HG02623 (cell line): ENCODE results near the gene BMPR1B.

Experiments
- ATAC-seq: cut with Tn5 transposase; IDR thresholded peaks from one replicate; pipeline ENCODE4 v1.9.1; 2021; ENCODE audit warnings: moderate library complexity; ENCODE audit not compliant: unreplicated experiment

BMPR1B gene

DNA sequence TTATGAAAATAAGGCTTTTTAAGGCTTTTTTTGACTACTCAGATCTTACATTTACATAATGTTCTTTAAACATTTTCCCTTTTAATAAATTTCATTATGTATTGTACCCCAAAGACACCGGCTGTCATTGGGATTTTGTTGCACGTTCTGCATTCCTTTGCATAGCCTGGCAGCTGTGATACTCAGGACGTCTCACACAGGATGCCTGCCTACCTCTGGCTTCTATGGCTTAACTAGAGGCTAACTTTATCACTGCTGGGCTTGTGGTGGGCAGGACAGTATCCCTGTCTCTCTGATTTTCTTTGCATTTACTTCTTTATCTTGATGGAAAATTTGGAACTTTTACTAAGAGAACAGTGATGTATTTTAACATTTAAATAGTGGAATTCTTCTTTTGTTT lies 147.8 kb downstream of the BMPR1B start:
- ATAC-seq = no peak

DNA sequence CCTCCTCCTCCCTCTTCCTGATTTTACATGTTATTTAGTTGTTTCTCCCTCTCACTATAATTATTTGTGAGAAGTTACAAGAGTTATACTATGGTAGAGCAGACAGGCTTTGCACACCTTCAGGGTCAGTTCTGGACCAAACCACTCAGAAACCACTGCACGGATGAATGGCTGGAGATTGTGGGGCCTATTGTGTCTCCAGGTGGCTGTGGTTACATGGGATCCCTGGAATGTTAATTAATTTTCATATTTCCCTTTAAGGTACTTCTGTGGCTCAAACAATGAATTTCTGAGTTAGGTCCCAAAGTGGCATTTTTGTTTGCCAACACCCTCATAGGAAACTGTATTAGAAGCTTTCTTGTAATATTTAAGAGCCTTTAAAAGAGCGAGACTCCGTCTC lies 151.9 kb downstream of the BMPR1B start:
- no peak for ATAC-seq

DNA sequence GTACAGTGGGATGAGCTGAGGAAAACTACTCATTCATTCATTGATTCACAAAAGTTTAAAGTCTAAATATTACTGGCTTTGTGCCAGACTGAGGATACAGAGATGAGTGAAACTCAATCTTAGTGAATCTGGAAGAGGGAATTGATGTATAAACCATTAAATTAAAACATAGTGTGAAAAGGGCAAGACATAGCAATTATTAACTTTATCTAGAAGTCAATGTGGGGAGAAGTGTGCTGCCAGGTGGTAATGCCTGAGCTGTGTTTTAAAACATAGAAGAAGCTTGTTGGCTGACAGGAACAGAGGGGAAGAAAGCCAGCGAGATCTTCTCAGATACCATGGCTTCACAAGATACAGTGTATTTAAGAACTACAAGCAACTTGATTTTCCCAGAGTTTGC lies 153.4 kb downstream of the BMPR1B start:
- no peak for ATAC-seq

DNA sequence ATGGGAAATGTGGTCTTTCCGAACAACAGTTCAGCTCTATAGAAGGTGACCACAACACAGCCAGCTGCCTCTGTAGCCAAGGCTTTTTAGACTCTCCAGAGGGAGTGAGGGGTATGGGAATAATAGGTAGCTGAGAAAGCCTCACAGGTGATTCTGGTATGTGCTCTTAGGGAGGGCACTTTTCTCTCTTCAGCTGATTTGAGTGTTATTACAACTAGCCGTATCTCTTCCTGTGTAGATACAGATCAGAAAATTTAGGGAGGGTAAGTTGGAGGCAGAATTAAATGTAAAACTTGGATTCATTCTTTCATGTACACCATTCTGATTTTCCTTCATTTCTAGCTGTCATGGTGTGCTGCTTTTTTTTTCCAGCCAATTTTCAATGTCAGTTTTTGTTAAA lies 154.9 kb downstream of the BMPR1B start:
- ATAC-seq = no peak

DNA sequence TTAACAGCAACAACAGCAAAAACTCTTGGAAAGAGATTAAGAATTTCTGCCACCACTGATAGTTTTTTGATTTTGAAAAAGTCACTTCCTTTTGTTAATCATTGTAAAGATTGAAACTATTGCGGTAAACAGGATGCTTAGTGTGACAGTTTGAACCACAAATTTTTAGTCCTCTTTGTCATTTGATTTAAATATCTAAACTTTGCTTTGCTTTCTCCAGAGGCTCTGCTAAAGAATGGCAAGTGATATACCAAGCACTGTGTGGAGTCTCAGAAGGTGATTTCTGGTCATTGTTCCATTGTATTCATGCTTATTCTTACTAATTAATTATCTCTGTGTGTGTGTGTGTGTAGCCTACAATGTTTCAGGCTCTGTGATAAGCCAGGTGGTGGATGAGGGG lies 155.6 kb downstream of the BMPR1B start:
- peak; percentile 68 for ATAC-seq

DNA sequence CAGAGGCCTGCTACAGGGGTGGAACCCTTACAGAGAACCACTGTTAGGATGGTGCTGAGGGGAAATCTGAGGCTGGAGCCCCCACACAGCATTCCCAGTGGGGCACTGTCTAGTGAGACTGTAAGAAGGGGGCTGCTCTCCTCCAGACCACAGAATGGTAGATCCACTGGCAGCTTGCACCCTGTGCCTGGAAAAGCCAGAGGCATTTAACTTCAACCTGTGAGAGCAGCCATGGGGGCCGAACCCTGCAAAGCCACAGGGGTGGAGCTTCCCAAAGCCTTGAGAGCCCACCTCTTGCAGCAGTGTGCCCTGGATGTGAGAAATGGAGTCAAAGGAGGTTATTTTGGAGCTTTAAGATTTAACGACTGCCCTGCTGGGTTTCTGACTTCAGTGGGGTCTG lies 159.4 kb downstream of the BMPR1B start:
- no peak for ATAC-seq

DNA sequence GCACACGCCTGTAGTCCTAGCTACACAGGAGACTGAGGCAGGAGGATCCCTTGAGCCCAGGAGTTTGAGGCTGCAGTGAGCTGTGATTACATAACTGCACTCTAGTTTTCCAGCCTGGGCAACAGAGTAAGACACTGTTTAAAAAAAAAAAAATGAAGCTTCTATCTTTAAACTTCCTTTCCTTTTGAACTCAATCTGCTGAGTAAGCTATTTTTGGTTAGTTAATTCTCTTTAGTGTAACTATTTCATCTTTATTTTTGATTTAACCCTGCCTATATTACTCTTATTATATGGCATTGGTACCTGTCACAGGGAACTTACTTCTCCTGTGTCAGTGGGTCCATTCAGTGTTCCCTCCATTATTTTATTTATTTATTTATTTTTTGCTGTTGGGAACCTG lies 160.8 kb downstream of the BMPR1B start:
- ATAC-seq = no peak

DNA sequence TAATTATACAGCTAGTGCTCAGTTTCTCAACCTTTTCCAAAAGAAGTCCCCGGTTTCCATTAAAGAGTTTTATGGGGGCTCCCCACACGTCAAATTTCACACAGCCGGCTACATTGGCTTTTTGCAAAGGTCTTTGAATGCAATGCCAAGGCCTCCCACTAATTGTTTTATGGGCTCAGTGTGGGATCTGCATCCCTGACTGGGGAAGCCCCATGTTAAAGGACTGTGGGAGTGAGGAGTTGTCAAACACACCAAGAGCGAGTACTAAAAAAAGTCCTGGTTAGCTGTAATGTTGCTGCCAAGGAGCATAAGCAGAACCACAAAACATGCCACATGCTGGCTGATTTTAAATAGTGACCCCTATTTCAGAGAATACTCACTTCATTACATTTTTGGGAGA lies 162.6 kb downstream of the BMPR1B start:
- ATAC-seq = no peak

DNA sequence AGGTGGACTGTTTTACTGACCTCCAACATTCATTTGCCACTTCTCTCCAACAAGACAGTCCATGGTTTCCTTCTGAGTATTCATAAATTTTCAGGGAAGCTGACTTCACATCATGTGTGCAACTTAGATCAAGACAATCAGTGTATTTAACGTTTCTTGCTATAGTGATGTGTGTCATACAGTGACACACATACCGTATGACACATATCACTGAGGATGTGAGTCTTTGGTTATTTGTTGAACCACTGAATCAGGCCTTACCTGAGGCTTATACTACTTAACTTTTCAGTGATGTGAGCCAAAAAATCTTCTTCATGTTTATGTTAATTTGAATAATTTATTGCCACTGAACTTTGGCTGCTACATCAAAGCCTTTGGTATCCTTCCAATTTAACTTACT lies 166.8 kb downstream of the BMPR1B start:
- ATAC-seq = no peak

DNA sequence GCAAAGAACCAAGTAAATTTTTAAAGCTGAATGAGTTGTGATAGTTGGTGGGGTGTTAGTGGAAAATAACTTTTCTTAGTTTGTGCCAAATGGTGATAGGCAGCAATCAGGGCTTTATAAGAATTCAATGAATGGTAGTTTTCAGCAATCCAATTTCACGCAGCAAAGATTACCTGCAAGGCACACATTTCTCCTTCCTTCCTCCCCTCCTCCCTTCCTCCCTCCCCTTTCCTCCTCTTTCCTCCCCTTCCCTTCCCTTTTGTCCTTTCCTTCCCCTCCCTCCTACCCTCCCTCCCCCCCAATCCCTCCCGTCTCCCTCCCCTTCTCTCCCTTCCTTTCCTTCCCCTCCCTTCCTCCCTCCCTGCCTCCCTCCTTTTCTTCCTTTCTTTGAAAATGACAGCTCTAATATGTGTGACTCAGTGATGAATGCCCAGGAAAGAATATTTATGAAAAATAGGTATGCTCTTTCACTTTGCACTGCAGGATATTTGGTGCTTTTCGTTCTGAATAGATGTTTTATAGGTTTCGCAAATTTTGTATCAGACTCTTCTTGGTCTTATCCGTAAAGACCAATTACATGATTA lies 168.1 kb downstream of the BMPR1B start:
- no peak for ATAC-seq

DNA sequence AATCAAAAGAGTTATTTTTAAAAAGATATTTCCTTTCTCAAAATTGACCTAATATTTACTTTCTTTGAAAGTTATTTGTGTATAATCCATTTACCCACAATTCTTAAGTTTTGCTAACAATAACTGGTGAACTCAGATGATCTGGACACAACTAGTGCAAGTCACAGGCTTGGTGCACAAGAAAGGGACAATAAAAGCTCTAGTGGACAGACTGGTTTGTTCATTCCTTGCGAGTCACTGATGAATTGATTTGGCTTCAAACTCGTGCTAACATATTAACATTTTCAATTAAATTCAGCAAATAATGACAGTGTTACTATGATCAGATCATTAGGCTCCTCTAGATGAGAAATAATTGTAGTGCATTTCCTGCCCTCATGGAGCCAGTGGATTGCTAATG lies 169.2 kb downstream of the BMPR1B start:
- ATAC-seq = no peak

DNA sequence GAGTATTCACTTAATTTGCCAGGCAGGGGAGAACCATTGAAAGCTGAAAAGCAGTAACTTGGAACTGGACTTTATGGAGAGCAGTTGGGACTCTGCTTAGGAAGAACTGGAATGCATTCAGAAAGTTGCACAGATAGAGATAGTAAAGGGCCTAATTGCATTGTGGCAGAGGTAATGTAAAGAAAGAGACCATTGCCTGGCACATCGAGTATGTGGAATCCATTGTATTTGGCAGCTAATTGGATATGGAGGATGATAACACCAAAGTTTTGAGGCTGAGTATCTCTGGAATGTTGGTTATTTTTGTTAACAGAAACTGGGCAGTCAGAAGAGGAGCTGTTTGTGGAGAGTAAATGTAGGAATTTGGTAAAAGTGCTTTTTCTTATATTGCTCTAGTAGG lies 169.9 kb downstream of the BMPR1B start:
- no peak for ATAC-seq

DNA sequence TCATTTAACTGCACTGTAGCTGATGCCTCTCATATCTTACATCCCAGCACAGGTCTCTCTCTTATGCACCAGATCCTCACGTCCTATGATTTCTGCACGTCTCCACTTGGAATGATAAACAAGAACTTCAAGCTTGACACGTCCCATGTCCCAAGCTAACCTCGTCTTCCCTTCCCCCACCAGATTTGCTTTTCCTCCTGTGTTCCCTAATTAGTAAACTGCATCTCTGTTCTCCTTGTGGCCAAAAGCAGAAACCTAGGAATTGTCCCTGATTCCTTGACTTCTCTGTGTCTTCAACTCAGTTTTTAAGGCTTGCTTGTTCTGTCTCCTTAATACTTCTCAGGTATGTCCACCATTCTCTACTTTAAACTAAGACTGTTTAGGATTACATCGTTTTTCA lies 171.9 kb downstream of the BMPR1B start:
- ATAC-seq = no peak

DNA sequence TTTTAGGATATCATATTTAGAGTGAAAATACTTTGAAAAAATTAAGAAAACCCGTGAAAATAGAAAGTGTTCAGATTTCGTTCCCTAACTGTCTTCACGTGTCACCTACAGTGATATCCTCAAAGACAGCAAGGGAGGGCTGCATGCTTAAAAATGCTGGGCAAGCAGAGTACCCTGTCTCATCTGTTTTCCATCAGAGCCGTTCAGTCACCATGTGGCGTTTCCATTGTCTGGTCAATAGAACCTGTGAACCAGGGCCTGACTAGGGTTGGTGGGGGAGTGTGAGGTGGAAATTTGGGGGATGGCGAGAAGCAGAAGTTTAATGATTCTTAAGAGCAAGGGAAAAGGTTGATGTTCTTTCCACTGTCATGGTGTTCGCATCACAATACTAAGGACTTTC lies 173.9 kb downstream of the BMPR1B start:
- no peak for ATAC-seq

DNA sequence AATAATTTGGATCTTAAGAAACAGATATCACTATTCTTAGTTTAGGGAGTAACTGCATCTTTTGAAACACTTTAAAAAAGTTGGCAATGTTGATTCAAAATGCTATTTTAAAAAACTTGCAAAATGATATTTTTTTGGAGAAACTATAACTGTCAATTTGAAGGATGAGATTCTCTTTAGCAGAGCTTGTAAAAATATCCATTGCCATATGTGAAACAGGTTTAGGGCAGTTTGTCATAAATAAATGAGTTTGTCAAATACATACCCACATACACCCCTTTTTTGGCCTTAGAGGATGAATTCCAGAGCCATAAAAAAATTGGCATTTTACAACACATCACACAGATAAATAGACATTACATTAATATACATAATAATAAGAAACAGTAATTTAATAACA lies 174.6 kb downstream of the BMPR1B start:
- no peak for ATAC-seq

DNA sequence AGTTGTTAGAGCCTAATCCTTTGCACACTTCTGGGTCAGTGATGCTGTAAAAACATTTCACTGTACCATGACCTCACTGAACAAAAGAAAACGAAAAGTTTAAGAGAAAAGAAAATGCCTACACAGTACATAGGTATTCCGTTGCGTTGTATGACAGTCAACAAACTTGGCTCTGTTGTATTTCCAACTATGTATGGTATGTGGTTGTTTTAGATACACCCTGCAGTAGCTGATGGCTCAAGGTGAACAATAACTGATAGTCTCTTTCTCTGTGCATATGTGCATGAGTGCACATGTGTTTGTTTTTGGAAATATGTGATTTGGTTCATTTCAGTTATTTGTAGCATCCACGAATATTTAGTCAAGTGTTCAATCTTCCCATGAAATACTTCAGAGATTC lies 176.0 kb downstream of the BMPR1B start:
- no peak for ATAC-seq

DNA sequence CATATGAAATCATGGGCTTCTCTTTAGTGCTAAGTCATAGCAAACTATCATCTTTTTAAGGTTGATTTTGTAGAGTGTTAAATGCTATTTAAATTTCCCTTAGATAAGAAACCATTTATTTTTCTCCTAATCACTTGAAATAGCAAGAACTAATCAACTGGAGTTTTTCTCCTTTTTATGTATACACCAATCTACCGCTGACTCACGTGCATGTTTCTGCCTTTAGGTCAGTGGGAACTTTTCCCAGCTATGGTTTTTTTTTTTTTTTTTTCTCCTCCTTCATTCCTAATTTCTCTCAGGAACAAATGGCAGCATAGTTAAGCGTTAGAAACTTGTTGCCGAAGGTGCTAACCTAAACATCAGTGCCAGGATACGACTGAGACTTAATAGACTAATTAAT lies 176.4 kb downstream of the BMPR1B start:
- ATAC-seq = no peak

DNA sequence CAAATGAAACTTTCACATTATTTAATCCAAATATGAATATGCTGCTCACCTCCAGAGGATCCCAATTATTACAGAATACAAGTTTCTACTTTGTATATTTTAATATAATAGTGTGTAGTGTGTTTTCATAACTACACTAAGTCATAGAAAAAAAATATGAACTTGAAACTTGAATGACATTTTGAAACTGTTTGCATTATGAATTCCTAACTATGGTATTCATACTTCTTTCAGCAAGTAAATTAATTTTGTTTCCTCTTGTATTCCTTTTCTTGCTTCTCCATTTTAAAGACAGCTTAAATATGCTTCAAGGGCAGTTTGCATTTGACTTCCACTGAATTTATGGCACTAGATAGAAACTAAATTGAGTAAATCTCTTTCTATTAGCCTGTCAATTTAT lies 177.1 kb downstream of the BMPR1B start:
- no peak for ATAC-seq

DNA sequence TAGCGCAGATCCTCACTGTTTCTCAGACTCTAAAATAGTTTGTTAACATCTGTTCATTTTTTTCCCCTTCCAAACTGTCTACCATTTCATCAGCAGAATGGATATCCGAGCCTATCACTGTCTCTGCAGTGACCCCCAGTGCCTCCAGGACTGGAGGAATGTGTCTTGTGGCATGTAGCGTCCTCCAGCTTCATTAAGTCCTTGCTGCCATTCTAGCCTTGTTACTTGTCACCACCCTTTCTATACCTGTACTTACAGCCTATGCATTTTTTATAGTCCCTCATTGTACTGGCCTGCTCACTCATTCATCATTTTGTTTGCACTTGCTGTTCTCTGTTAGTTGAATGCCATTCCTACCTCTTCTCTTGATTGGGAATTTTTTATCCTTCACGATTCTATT lies 179.1 kb downstream of the BMPR1B start:
- no peak for ATAC-seq

DNA sequence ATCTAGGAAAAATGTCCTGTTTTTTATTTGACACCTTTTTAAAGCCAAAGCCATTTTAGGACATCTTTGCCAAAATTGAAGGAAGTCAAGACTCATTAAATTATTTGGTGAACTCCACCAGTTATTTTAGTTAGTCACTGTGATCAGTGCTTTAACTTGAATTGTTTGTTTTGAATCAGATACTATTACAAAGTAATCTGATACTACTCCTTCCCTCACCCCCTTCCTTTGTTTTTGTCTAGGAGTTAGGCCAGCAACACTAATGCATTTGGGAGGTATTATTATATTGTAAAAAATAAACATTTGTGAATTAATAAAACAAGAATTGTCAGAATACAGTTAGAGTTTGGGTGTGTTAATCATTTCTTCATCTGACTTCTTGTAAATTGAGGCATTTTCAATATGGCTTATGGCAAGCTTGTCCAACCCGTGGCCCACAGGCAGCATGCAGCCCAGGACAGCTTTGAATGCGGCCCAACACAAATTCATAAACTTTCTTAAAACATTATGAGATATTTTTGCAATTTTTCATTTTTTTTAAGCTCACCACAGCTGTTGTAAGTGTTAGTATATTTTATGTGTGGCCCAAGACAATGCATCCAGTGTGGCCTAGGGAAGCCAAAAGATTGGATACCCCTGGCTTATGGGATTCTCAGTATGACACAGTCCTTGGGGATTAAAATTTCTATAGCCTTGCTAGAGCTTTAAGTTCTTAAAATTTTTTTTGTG lies 182.2 kb downstream of the BMPR1B start:
- no peak for ATAC-seq

DNA sequence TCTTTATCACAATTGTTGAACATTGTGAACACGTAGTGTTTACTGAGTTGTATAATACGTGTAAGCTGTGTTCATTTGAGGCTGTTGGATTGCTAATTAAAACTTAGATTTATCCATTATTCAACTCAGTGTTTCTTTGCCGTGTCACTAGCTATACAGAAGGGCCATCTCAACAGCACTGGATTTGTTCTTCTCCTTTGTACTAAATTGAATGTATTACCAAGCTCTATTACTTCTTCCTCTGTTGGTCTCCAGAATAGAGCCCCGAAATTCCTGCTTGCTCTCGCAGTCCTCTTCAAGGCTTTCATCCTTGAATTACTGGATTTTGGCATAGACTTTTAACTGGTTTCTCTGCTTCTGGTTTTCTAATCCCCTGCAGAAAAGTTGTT lies 182.8 kb downstream of the BMPR1B start:
- no peak for ATAC-seq

DNA sequence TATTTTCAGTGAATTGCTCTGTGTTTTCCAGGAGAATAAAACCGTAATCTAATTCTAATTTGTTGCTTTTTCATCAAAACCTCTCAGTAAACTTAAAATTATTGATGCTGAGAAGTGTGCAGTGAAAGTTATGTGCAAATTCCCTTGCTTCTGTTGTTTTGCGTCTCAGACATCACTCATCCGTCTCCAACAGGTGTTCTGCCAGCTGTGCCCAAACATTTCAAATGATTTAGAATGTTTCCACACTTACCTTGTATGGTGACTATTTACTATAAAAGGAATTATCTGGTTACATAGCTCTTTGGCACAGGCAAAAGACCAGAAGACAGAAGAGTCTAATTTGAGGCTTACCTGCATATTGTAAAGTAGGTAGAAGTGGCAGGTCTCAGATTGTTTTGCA lies 184.0 kb downstream of the BMPR1B start:
- ATAC-seq = no peak

DNA sequence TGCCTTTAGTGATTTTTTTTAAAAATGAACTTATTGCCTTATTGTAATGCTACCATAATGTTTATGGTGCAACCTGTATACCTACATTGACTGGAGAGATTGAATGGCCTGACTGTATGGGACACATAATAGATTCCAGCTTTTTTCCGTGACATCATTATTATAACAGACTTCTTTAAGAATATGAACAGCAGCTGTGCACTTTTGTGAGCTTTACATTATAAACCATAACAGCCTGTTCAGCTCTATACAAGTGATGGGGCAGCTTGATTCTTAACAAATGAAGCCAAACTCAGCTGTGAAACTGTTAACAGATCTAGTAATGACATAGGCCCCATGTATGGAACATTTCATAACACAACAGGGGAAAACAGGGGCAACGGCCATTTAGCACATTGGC lies 187.0 kb downstream of the BMPR1B start:
- no peak for ATAC-seq
